Uterus (tissue), 4 donors: Measurements from ENCODE around the gene COQ3. TPM values are rescaled to one million over a fixed set of nuclear protein-coding genes. Genes with fewer than 3 reads are reported as not detected.

Experiments
- DNase-seq, 2 donors: peaks; one replicate each; pipeline ENCODE4 v3.0.0-alpha.2; 2019 to 2020
- H3K27ac ChIP-seq, 2 donors: fragments of 200-600 bp; sonication (generic); 1 replicate in 1 of 2; 2 replicates in 1 of 2; pipeline ENCODE4 v1.5.1; 2016 to 2018
- H3K27me3 ChIP-seq, 2 donors: fragments of 200-600 bp; sonication (generic); one replicate each; pipeline ENCODE4 v1.5.1; 2018 to 2019; ENCODE audit warnings: control low read depth in 1 of 2
- H3K36me3 ChIP-seq, 2 donors: fragments of 200-600 bp; sonication (generic); one replicate each; pipeline ENCODE4 v1.5.1; 2019; ENCODE audit warnings: control low read depth in 1 of 2
- H3K4me1 ChIP-seq, 2 donors: fragments of 200-600 bp; sonication (generic); one replicate each; pipeline ENCODE4 v1.5.1; 2018 to 2019; ENCODE audit warnings: control low read depth in 1 of 2
- H3K4me3 ChIP-seq, 2 donors: fragments of 200-600 bp; sonication (generic); 1 replicate in 1 of 2; 2 replicates in 1 of 2; pipeline ENCODE4 v1.5.1; 2018 to 2019; ENCODE audit warnings: mild to moderate bottlenecking in 1 of 2
- H3K9me3 ChIP-seq, 2 donors: fragments of 200-600 bp; sonication (generic); one replicate each; pipeline ENCODE4 v1.5.1; 2019; ENCODE audit warnings: control low read depth in 1 of 2
- CTCF ChIP-seq, 4 experiments: fragments of 200-600 bp in 2 of 4; fragments of 450-650 bp in 2 of 4; sonication (generic) in 2 of 4; IDR thresholded peaks; one replicate each; pipeline ENCODE4 v1.5.1; 2016 to 2019; ENCODE audit warnings: antibody characterized with exemption in 4 of 4, mild to moderate bottlenecking in 2 of 4, moderate library complexity in 1 of 4
- POLR2A ChIP-seq, 2 donors: fragments of 450-650 bp; IDR thresholded peaks; one replicate each; pipeline ENCODE4 v1.6.1; 2016; ENCODE audit warnings: antibody characterized with exemption in 2 of 2, mild to moderate bottlenecking in 1 of 2, moderate library complexity in 1 of 2
- intact Hi-C: fragments of 100-400 bp; cut with DNase I; formaldehyde crosslinking; loops from one replicate; pipeline ENCODE4 v1.15.1; 2023; ENCODE audit warnings: low total_unique reads
- total RNA-seq, 4 donors: library from RNA; depleted of rRNA in 3 of 4; stranded (reverse); fragments of >200 nt in 3 of 4; gene quantifications; one replicate each; pipeline versions ENCODE4 v1.1.0 to v1.2.4, GENCODE V29; 2014 to 2023
- donor health status: DM: yes; HTN: yes; CAD: no.

Gene COQ3
- total RNA-seq, 4 donors from 2014 or later: 0.77 to 31.8 (median 6.2) TPM

- intact Hi-C loops: no loop called here
- no peak overlapping the region for H3K27ac ChIP-seq
- H3K27me3 ChIP-seq: no peaks in the 10 kb centered on the region
- no peak for TF ChIP-seq POLR2A (IDR thresholded peaks at IDR 0.05)
- TF ChIP-seq CTCF (IDR thresholded peaks at IDR 0.05): no peak
- H3K4me1 ChIP-seq: no peaks in the 10 kb centered on the region
- DNase-seq: no peak
- H3K36me3 ChIP-seq: no peaks in the 10 kb centered on the region
- no peaks in the 10 kb centered on the region for H3K9me3 ChIP-seq
- H3K4me3 ChIP-seq: no peak overlapping the region
Observed at GRCh38 chr6:99331531-99331930, 62.5 kb downstream of the COQ3 start.

- no peak overlapping the region for H3K27ac ChIP-seq
- no peaks in the 10 kb centered on the region for H3K36me3 ChIP-seq
- peak in 1 of 2 donors; percentile 30 for DNase-seq
- H3K27me3 ChIP-seq: no peaks in the 10 kb centered on the region
- intact Hi-C loops: no loop called here
- H3K4me3 ChIP-seq: no peak overlapping the region
- peak; percentile 42 to 58 (median 50) for TF ChIP-seq CTCF (IDR thresholded peaks at IDR 0.05)
- no peak for TF ChIP-seq POLR2A (IDR thresholded peaks at IDR 0.05)
- H3K4me1 ChIP-seq: no peaks in the 10 kb centered on the region
- H3K9me3 ChIP-seq: no peaks in the 10 kb centered on the region
Observed at GRCh38 chr6:99330159-99330558, 63.8 kb downstream of the COQ3 start.

- no peak for DNase-seq
- intact Hi-C loops: no loop called here
- Histone ChIP-seq H3K4me3 (no peak overlapping the region), H3K9me3 (no peaks in the 10 kb centered on the region), H3K27me3 (no peaks in the 10 kb centered on the region), H3K27ac (no peak overlapping the region), H3K4me1 (no peaks in the 10 kb centered on the region), H3K36me3 (no peaks in the 10 kb centered on the region)
- TF ChIP-seq CTCF (IDR thresholded peaks at IDR 0.05) (no peak), POLR2A (IDR thresholded peaks at IDR 0.05) (no peak)
Observed at GRCh38 chr6:99324996-99325395, 69.0 kb downstream of the COQ3 start.

Other genes with a start within 250 kb of the COQ3 start
- gene FAXC, start 44.5 kb downstream of the COQ3 start, total RNA-seq: 10 to 100 TPM in 1 of 4 donors, 1 to 10 TPM in 3; 2.8 to 11.3 (median 8.9) TPM
- 100 to 1,000 TPM; 107 to 265 (median 153) TPM for gene PNISR, start 31.1 kb upstream of the COQ3 start, total RNA-seq
- 10 to 100 TPM; 27.1 to 46.2 (median 29.5) TPM for gene USP45, start 121.2 kb upstream of the COQ3 start, total RNA-seq
- 10 to 100 TPM; 48.4 to 97.0 (median 54.8) TPM for gene CCNC, start 174.5 kb upstream of the COQ3 start, total RNA-seq
- gene PRDM13, start 212.6 kb upstream of the COQ3 start, total RNA-seq: not detected